IMR-90 (cell line): ENCODE results near the gene MS4A18. TPM values are rescaled to one million over a fixed set of nuclear protein-coding genes. Genes with fewer than 3 reads are reported as not detected.

Experiments used
- ATAC-seq: fragments of 200-7000 bp; cut with Tn5 transposase; 2 replicates; pipeline ENCODE4 v1.9.1; 2020; ENCODE audit warnings: low read depth, mild to moderate bottlenecking, moderate library complexity
- BruUV-seq: library from RNA; stranded (reverse); fragments of 400-500 nt; replicated peaks from 2 replicates; lab custom pipeline; 2021; lab: Mats Ljungman, UMichigan
- CTCF ChIA-PET: fragments of 300-600 bp; formaldehyde crosslinking; extraction: SDS; loops from one replicate; lab custom pipeline; 2021; ENCODE audit warnings: antibody characterized with exemption; lab: Yijun Ruan, JAX
- POLR2A ChIA-PET: fragments of 300-600 bp; sonication (Branson Sonifier 250); formaldehyde crosslinking; loops from one replicate; lab custom pipeline; 2022; ENCODE audit warnings: antibody characterized with exemption; ENCODE audit not compliant: unreplicated experiment; lab: Charles Lee
- DNase-seq: peaks from one replicate; pipeline ENCODE4 v3.0.0; 2013
- H2AFZ ChIP-seq: replicated peaks from 2 replicates; pipeline ENCODE3; 2013; ENCODE audit warnings: low read length, mild to moderate bottlenecking; ENCODE audit not compliant: poor library complexity
- H2AK5ac ChIP-seq: 2 replicates; pipeline ENCODE4 v1.6.1; 2013; ENCODE audit warnings: low read depth, low read length, inconsistent platforms
- H2AK9ac ChIP-seq: replicated peaks from 2 replicates; pipeline ENCODE3; 2013; ENCODE audit warnings: mild to moderate bottlenecking, low read depth, low read length, moderate library complexity; ENCODE audit not compliant: poor library complexity
- H2BK120ac ChIP-seq: 2 replicates; pipeline ENCODE4 v1.6.1; 2013; ENCODE audit warnings: low read depth, low read length, inconsistent platforms
- H2BK15ac ChIP-seq: 3 replicates; pipeline ENCODE4 v1.6.1; 2013; ENCODE audit warnings: low read depth, low read length, inconsistent platforms
- H2BK20ac ChIP-seq: 2 replicates; pipeline ENCODE4 v1.6.1; 2013; ENCODE audit warnings: low read depth, mild to moderate bottlenecking, inconsistent platforms, low read length, moderate library complexity
- H2BK5ac ChIP-seq: 2 replicates; pipeline ENCODE4 v1.6.1; 2013; ENCODE audit warnings: mild to moderate bottlenecking, low read depth, low read length, inconsistent platforms; ENCODE audit not compliant: poor library complexity, severe bottlenecking
- H3K14ac ChIP-seq: replicated peaks from 2 replicates; pipeline ENCODE4 v1.6.1; 2013; ENCODE audit warnings: low read depth, low read length, inconsistent platforms
- H3K18ac ChIP-seq: 2 replicates; pipeline ENCODE4 v1.6.1; 2013; ENCODE audit warnings: low read depth, low read length, control low read depth
- H3K23ac ChIP-seq: 2 replicates; pipeline ENCODE4 v1.6.1; 2013; ENCODE audit warnings: low read depth, low read length, inconsistent platforms
- H3K27ac ChIP-seq: 2 replicates; pipeline ENCODE4 v1.5.1; 2013; ENCODE audit warnings: mild to moderate bottlenecking, control low read depth, low read length; ENCODE audit not compliant: insufficient read depth
- H3K27me3 ChIP-seq: 2 replicates; pipeline ENCODE4 v1.6.1; 2013; ENCODE audit warnings: low read length; ENCODE audit not compliant: control insufficient read depth, insufficient read depth
- H3K36me3 ChIP-seq: 2 replicates; pipeline ENCODE4 v1.6.1; 2013; ENCODE audit warnings: low read length, mixed read lengths; ENCODE audit not compliant: control insufficient read depth, insufficient read depth
- H3K4ac ChIP-seq: 2 replicates; pipeline ENCODE4 v1.6.1; 2013; ENCODE audit warnings: low read depth, low read length, inconsistent platforms
- H3K4me1 ChIP-seq: 2 replicates; pipeline ENCODE4 v1.6.1; 2013; ENCODE audit warnings: low read length, mixed read lengths; ENCODE audit not compliant: control insufficient read depth, insufficient read depth
- H3K4me2 ChIP-seq: 2 replicates; pipeline ENCODE4 v1.6.1; 2013; ENCODE audit warnings: low read depth, mild to moderate bottlenecking, control low read depth, low read length, moderate library complexity
- H3K4me3 ChIP-seq: 2 replicates; pipeline ENCODE4 v1.5.1; 2013; ENCODE audit warnings: low read depth, mild to moderate bottlenecking, control low read depth, low read length, moderate library complexity; ENCODE audit not compliant: insufficient read depth
- H3K56ac ChIP-seq: 2 replicates; pipeline ENCODE4 v1.6.1; 2013; ENCODE audit warnings: low read length, inconsistent platforms; ENCODE audit not compliant: insufficient read depth; ENCODE audit errors: extremely low read depth
- H3K79me1 ChIP-seq, 2 experiments: 2 replicates each; pipeline ENCODE4 v1.6.1; 2013; ENCODE audit warnings: low read length in 2 of 2, inconsistent platforms in 1 of 2, low read depth in 1 of 2
- H3K9ac ChIP-seq: 2 replicates; pipeline ENCODE4 v1.6.1; 2013; ENCODE audit warnings: low read depth, low read length, control low read depth
- H3K9me1 ChIP-seq: 2 replicates; pipeline ENCODE4 v1.6.1; 2013; ENCODE audit warnings: low read length, inconsistent platforms; ENCODE audit not compliant: insufficient read depth
- H3K9me3 ChIP-seq: 2 replicates; pipeline ENCODE4 v1.6.1; 2013; ENCODE audit warnings: low read length; ENCODE audit not compliant: control insufficient read depth, insufficient read depth
- H4K20me1 ChIP-seq: 2 replicates; pipeline ENCODE4 v1.6.1; 2013; ENCODE audit warnings: low read length, inconsistent platforms; ENCODE audit not compliant: insufficient read depth
- H4K5ac ChIP-seq: 2 replicates; pipeline ENCODE4 v1.6.1; 2013; ENCODE audit warnings: mild to moderate bottlenecking, low read depth, low read length, control low read depth
- H4K8ac ChIP-seq, 2 experiments: 2 replicates each; pipeline ENCODE4 v1.6.1; 2013; ENCODE audit warnings: low read depth in 2 of 2, low read length in 2 of 2, control low read depth in 1 of 2, inconsistent platforms in 1 of 2
- H4K91ac ChIP-seq: 2 replicates; pipeline ENCODE4 v1.6.1; 2013; ENCODE audit warnings: low read depth, low read length, inconsistent platforms; ENCODE audit not compliant: insufficient read depth
- BHLHE40 ChIP-seq: fragments of 150-350 bp; IDR thresholded peaks from 2 replicates; pipeline ENCODE4 v1.6.1; 2016; ENCODE audit warnings: mild to moderate bottlenecking, low read depth, low read length
- CHD1 ChIP-seq: IDR thresholded peaks from 2 replicates; pipeline ENCODE4 v1.6.1; 2012; ENCODE audit warnings: low read depth, low read length, improper control_type of control experiment
- CTCF ChIP-seq: conservative IDR thresholded peaks from 2 replicates; pipeline ENCODE4 v1.5.1; 2012; ENCODE audit warnings: mild to moderate bottlenecking, low read depth, low read length, improper control_type of control experiment
- ELK1 ChIP-seq: fragments of 150-350 bp; IDR thresholded peaks from 2 replicates; pipeline ENCODE4 v1.6.1; 2016; ENCODE audit warnings: low read depth, mild to moderate bottlenecking, low read length, moderate library complexity, borderline replicate concordance
- FOS ChIP-seq: fragments of 150-350 bp; IDR thresholded peaks from 2 replicates; pipeline ENCODE4 v1.6.1; 2016; ENCODE audit warnings: low read depth, low read length
- MAFK ChIP-seq: IDR thresholded peaks from 2 replicates; pipeline ENCODE4 v1.6.1; 2012; ENCODE audit warnings: low read depth, low read length, improper control_type of control experiment
- POLR2A ChIP-seq: IDR thresholded peaks from 2 replicates; pipeline ENCODE4 v1.6.1; 2012; ENCODE audit warnings: mild to moderate bottlenecking, low read depth, low read length
- RAD21 ChIP-seq: IDR thresholded peaks from 2 replicates; pipeline ENCODE4 v1.6.1; 2012; ENCODE audit warnings: low read length, improper control_type of control experiment
- RFX5 ChIP-seq: IDR thresholded peaks from 2 replicates; pipeline ENCODE4 v1.8.0; 2012; ENCODE audit warnings: low read depth, mild to moderate bottlenecking, low read length, moderate library complexity
- SMC3 ChIP-seq: fragments of 150-350 bp; IDR thresholded peaks from 2 replicates; pipeline ENCODE4 v1.6.1; 2016; ENCODE audit warnings: low read depth, mild to moderate bottlenecking, antibody characterized with exemption, low read length, moderate library complexity
- USF2 ChIP-seq: fragments of 150-350 bp; IDR thresholded peaks from 2 replicates; pipeline ENCODE4 v1.6.1; 2017; ENCODE audit warnings: mild to moderate bottlenecking, antibody characterized with exemption, low read length, low read depth
- WGBS, 2 experiments: methylation state at CpG; one replicate each; pipeline versions ENCODE4 v1.1.5 to v1.1.7; 2013; ENCODE audit warnings: missing lambda C conversion rate in 2 of 2; ENCODE audit not compliant: insufficient read length in 1 of 2; ENCODE audit errors: extremely low coverage in 2 of 2; 5-methylcytosine and 5-hydroxymethylcytosine counted together
- dilution Hi-C: fragments of 300-500 bp; cut with HindIII; formaldehyde crosslinking; loops from one replicate; pipeline ENCODE4 v1.14.3; 2018; ENCODE audit warnings: low sequenced_read_pairs; ENCODE audit not compliant: unreplicated experiment
- in situ Hi-C: fragments of 300-500 bp; cut with MboI; formaldehyde crosslinking; loops from 3 replicates; pipeline ENCODE4 v1.14.3; 2019; ENCODE audit warnings: low sequenced_read_pairs, inconsistent platforms, mixed read lengths
- intact Hi-C: fragments of 100-400 bp; cut with micrococcal nuclease; formaldehyde crosslinking; loops from 2 replicates; pipeline ENCODE4 v1.10.0; 2022
- polyA plus RNA-seq, 3 experiments: library from polyadenylated mRNA; depleted of rRNA; stranded (reverse); fragments of >200 nt; gene quantifications; 2 replicates each; pipeline ENCODE4 v1.2.3, GENCODE V29; 2012; ENCODE audit warnings: low replicate concordance in 1 of 3
- total RNA-seq: library from RNA; depleted of rRNA; stranded (reverse); fragments of >200 nt; gene quantifications from 2 replicates; pipeline ENCODE4 v1.2.3, GENCODE V29; 2012

MS4A18 gene
- total and polyA plus RNA-seq, 2 of the 4 experiments (the other 2 are of a cell fraction): not detected

- dilution Hi-C loops (no loop called here), in situ Hi-C loops (no loop called here), intact Hi-C loops (no loop called here)
- H4K91ac ChIP-seq: no peak overlapping the region
- no peak overlapping the region for H2AFZ ChIP-seq
- no peak overlapping the region for H3K56ac ChIP-seq
- no peak overlapping the region for H3K4me3 ChIP-seq
- WGBS, 2 experiments: no CpG with 5 or more reads among the region's 15 CpGs
- DNase-seq (peak; percentile 89), ATAC-seq (peak; percentile 85)
- no peaks in the 10 kb centered on the region for H4K20me1 ChIP-seq
- BruUV-seq: no TSS peak
- H3K36me3 ChIP-seq: no peaks in the 10 kb centered on the region
- H3K23ac ChIP-seq: no peak overlapping the region
- H3K4me2 ChIP-seq: no peak overlapping the region; the same call in 1 of the 2 replicates
- POLR2A ChIA-PET: no interaction called here
- H3K79me1 ChIP-seq: no peaks in the 10 kb centered on the region
- H2BK20ac ChIP-seq: no peak overlapping the region
- peaks cover 32% of the 10 kb centered on the region for H3K27me3 ChIP-seq
- no peak overlapping the region for H3K27ac ChIP-seq
- H2BK5ac ChIP-seq: no peak overlapping the region
- CTCF ChIA-PET: interaction anchor here (0.8 kb wide), 1 partner anchor 11 kb away, joined by 3 read pairs; no protein-coding TSS in a partner anchor
- H3K18ac ChIP-seq: no peak overlapping the region
- H4K8ac ChIP-seq: no peak overlapping the region
- H3K4me1 ChIP-seq: peaks cover 5% of the 10 kb centered on the region
- 0 out of 2 replicates have a peak overlapping the region, but pooled peaks have one; percentile 6 for H2AK5ac ChIP-seq
- TF ChIP-seq CTCF (no peak), POLR2A (no peak), ELK1 (no peak), BHLHE40 (peak; percentile 88), FOS (0 out of 2 replicates have a peak, but pooled peaks have one; percentile 40), RFX5 (no peak), CHD1 (no peak), MAFK (no peak), RAD21 (no peak), USF2 (no peak), SMC3 (no peak)
- no peak overlapping the region for H3K4ac ChIP-seq
- H4K5ac ChIP-seq: no peak overlapping the region
- peaks cover 7% of the 10 kb centered on the region; the same call in 1 of the 2 replicates for H3K9me1 ChIP-seq
- H2AK9ac ChIP-seq: no peak overlapping the region
- H3K9me3 ChIP-seq: peaks cover 7% of the 10 kb centered on the region; the same call in 1 of the 2 replicates
- H2BK15ac ChIP-seq: no peak overlapping the region
- no peak overlapping the region for H3K9ac ChIP-seq
- H3K14ac ChIP-seq: no peak overlapping the region
- H2BK120ac ChIP-seq: no peak overlapping the region
Measured at GRCh38 chr11:60786811-60787567, 62.5 kb downstream of the MS4A18 start.
